ENCODE data around the gene MTAP.

DNA sequence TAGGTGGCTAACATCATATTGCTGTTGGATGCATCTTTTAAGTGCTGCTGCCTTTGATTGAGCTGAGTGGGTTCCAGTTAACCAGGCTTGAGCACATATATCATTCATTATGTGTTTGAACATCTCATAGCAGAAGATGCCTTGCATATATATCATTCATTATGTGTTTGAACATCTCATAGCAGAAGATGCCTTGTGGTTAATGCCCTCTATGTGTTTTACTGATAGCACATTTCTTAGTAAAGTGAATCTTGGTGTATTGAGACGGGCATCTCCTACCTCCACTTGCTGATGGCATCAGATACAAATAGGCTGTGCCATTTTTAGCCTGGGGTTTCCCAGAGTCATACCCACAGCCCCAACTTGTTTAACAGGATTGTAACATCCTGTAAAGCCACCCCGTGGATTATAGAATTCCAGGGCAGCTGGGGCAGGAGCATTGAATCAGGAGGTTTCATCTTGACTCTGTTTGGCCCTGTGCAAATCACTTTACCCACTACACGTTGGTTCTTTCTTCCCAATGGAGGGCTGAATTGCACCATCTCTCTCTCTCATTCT lies 26.5 kb downstream of the MTAP start:
- TF ChIP-seq, protein P1, sequence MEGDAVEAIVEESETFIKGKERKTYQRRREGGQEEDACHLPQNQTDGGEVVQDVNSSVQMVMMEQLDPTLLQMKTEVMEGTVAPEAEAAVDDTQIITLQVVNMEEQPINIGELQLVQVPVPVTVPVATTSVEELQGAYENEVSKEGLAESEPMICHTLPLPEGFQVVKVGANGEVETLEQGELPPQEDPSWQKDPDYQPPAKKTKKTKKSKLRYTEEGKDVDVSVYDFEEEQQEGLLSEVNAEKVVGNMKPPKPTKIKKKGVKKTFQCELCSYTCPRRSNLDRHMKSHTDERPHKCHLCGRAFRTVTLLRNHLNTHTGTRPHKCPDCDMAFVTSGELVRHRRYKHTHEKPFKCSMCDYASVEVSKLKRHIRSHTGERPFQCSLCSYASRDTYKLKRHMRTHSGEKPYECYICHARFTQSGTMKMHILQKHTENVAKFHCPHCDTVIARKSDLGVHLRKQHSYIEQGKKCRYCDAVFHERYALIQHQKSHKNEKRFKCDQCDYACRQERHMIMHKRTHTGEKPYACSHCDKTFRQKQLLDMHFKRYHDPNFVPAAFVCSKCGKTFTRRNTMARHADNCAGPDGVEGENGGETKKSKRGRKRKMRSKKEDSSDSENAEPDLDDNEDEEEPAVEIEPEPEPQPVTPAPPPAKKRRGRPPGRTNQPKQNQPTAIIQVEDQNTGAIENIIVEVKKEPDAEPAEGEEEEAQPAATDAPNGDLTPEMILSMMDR (IDR thresholded peaks at IDR 0.05; ENCODE audit: insufficient read depth, low read length, poor library complexity, severe bottlenecking) = no peak
- TF ChIP-seq EZH2phosphoT487 (conservative IDR thresholded peaks at IDR 0.05; ENCODE audit: low read length) = no peak

Measured in SU-DHL-6 (cell line).